Loucy (cell line): Measurements from ENCODE around the gene FEM1B.

Experiments used
- EZH2phosphoT487 ChIP-seq: fragments of 200-600 bp; IDR thresholded peaks from 2 replicates; pipeline ENCODE4 v1.6.1; 2018; ENCODE audit warnings: antibody characterized with exemption, mild to moderate bottlenecking, moderate library complexity, borderline replicate concordance
- TF ChIP-seq, protein P1 (sequence below): fragments of 200-600 bp; sonication (generic); conservative IDR thresholded peaks from 2 replicates; pipeline ENCODE4 v1.5.1; 2014; ENCODE audit warnings: mild to moderate bottlenecking, antibody characterized with exemption, low read length

DNA sequence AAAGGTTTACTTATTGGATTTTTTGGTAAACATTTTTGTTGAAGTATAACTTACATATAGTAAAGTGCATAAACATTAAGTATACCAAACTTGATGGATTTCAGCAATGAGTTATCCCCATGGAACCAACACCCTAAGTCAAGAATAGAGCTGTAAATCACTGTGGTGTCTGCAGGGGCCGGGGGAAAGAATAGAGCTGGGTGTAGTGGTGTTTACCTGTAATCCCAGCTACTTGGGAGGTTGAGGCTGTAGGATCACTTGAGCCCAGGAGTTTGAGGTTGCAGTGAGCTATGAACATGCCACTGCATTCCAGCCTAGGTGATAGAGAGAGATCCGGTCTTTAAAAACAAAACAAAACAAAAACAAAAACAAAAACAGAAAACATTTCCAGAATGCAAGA is 13.3 kb upstream of the FEM1B start:
- TF ChIP-seq, protein P1, sequence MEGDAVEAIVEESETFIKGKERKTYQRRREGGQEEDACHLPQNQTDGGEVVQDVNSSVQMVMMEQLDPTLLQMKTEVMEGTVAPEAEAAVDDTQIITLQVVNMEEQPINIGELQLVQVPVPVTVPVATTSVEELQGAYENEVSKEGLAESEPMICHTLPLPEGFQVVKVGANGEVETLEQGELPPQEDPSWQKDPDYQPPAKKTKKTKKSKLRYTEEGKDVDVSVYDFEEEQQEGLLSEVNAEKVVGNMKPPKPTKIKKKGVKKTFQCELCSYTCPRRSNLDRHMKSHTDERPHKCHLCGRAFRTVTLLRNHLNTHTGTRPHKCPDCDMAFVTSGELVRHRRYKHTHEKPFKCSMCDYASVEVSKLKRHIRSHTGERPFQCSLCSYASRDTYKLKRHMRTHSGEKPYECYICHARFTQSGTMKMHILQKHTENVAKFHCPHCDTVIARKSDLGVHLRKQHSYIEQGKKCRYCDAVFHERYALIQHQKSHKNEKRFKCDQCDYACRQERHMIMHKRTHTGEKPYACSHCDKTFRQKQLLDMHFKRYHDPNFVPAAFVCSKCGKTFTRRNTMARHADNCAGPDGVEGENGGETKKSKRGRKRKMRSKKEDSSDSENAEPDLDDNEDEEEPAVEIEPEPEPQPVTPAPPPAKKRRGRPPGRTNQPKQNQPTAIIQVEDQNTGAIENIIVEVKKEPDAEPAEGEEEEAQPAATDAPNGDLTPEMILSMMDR, result no peak
- TF ChIP-seq EZH2phosphoT487, result no peak
